DND-41 (cell line): ENCODE results near the gene SSTR3.
A peak's percentile ranks its signal among the peaks of the same experiment; 100 is the strongest.

Experiments used
- ATAC-seq: fragments of 200-7000 bp; cut with Tn5 transposase; 3 replicates; pipeline ENCODE4 v1.9.1; 2021; ENCODE audit warnings: low read depth; ENCODE audit not compliant: insufficient read depth
- DNase-seq: peaks from one replicate; pipeline ENCODE4 v3.0.0-alpha.2; 2020
- H2AFZ ChIP-seq: 2 replicates; pipeline ENCODE4 v1.6.0; 2012; ENCODE audit warnings: low read depth, low read length
- H3K27ac ChIP-seq: 2 replicates; pipeline ENCODE4 v1.5.1; 2012; ENCODE audit warnings: low read length, inconsistent platforms
- H3K27me3 ChIP-seq: fragments of 200-600 bp; sonication (generic); 2 replicates; pipeline ENCODE4 v1.6.0; 2012; ENCODE audit warnings: low read length, mild to moderate bottlenecking, inconsistent platforms; ENCODE audit not compliant: insufficient read depth, poor library complexity
- H3K36me3 ChIP-seq: 2 replicates; pipeline ENCODE4 v1.5.1; 2012; ENCODE audit warnings: low read length, inconsistent platforms; ENCODE audit not compliant: insufficient read depth
- H3K4me1 ChIP-seq: 2 replicates; pipeline ENCODE4 v1.5.1; 2012; ENCODE audit warnings: mild to moderate bottlenecking, low read length; ENCODE audit not compliant: insufficient read depth
- H3K4me2 ChIP-seq: 2 replicates; pipeline ENCODE4 v1.6.0; 2012; ENCODE audit warnings: mild to moderate bottlenecking, moderate library complexity, low read length, inconsistent platforms; ENCODE audit not compliant: insufficient read depth
- H3K4me3 ChIP-seq, 2 experiments: fragments of 200-600 bp in 1 of 2; shearing (Covaris generic) in 1 of 2; 2 replicates each; pipeline ENCODE4 v1.5.1; 2012 to 2016; ENCODE audit warnings: inconsistent platforms in 2 of 2, low read length in 2 of 2, mild to moderate bottlenecking in 2 of 2, low read depth in 1 of 2, moderate library complexity in 1 of 2
- H3K79me2 ChIP-seq: 2 replicates; pipeline ENCODE4 v1.6.0; 2012; ENCODE audit warnings: low read length, inconsistent platforms; ENCODE audit not compliant: insufficient read depth
- H3K9ac ChIP-seq: 2 replicates; pipeline ENCODE4 v1.6.0; 2012; ENCODE audit warnings: low read depth, mild to moderate bottlenecking, inconsistent platforms, low read length, moderate library complexity
- H3K9me3 ChIP-seq: 2 replicates; pipeline ENCODE4 v1.5.1; 2012; ENCODE audit warnings: low read length, moderate library complexity, mild to moderate bottlenecking, inconsistent platforms; ENCODE audit not compliant: insufficient read depth, severe bottlenecking
- H4K20me1 ChIP-seq: 2 replicates; pipeline ENCODE4 v1.6.0; 2012; ENCODE audit warnings: low read length; ENCODE audit not compliant: insufficient read depth
- EZH2 ChIP-seq: IDR thresholded peaks from 3 replicates; pipeline ENCODE4 v1.6.1; 2012; ENCODE audit warnings: borderline replicate concordance, low read depth, mild to moderate bottlenecking, moderate library complexity, low read length, inconsistent platforms; ENCODE audit not compliant: severe bottlenecking
- TF ChIP-seq, protein P1 (sequence below): IDR thresholded peaks from 2 replicates; pipeline ENCODE4 v1.5.1; 2012; ENCODE audit warnings: borderline replicate concordance, low read length, moderate library complexity, mild to moderate bottlenecking; ENCODE audit not compliant: poor library complexity, severe bottlenecking; ENCODE audit errors: extremely low read depth

Gene SSTR3

DNA sequence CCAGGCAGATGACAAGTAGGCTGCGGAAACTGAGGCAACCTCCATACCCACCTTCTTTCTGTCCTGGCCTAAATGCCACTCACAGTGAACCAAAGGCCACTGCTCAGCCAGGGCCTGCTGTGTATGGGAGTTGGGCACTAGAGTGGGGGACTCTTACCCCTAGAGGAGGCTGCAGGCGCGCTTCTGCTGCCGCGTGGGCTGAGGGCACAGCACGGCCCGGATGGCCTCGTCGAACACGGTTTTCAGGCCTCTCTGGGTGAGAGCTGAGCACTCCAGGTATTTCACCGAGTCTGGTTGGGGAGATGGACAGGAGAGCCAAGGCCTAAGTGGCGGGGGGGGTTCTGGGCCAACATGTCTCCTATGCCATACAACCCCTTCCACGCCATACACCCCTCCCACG, 14.2 kb upstream of the SSTR3 start:
- Histone ChIP-seq H2AFZ (no peak overlapping the region), H3K4me3 (no peak overlapping the region), H3K4me1 (peaks cover 34% of the 10 kb centered on the region), H3K36me3 (peaks cover 71% of the 10 kb centered on the region), H4K20me1 (peaks cover 16% of the 10 kb centered on the region), H3K9me3 (no peaks in the 10 kb centered on the region), H3K4me2 (no peak overlapping the region), H3K27ac (no peak overlapping the region), H3K27me3 (no peaks in the 10 kb centered on the region), H3K9ac (no peak overlapping the region), H3K79me2 (peaks cover 23% of the 10 kb centered on the region)
- ATAC-seq, result no peak
- DNase-seq, result no peak
- TF ChIP-seq, protein P1, sequence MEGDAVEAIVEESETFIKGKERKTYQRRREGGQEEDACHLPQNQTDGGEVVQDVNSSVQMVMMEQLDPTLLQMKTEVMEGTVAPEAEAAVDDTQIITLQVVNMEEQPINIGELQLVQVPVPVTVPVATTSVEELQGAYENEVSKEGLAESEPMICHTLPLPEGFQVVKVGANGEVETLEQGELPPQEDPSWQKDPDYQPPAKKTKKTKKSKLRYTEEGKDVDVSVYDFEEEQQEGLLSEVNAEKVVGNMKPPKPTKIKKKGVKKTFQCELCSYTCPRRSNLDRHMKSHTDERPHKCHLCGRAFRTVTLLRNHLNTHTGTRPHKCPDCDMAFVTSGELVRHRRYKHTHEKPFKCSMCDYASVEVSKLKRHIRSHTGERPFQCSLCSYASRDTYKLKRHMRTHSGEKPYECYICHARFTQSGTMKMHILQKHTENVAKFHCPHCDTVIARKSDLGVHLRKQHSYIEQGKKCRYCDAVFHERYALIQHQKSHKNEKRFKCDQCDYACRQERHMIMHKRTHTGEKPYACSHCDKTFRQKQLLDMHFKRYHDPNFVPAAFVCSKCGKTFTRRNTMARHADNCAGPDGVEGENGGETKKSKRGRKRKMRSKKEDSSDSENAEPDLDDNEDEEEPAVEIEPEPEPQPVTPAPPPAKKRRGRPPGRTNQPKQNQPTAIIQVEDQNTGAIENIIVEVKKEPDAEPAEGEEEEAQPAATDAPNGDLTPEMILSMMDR, result no peak
- TF ChIP-seq EZH2, result no peak

DNA sequence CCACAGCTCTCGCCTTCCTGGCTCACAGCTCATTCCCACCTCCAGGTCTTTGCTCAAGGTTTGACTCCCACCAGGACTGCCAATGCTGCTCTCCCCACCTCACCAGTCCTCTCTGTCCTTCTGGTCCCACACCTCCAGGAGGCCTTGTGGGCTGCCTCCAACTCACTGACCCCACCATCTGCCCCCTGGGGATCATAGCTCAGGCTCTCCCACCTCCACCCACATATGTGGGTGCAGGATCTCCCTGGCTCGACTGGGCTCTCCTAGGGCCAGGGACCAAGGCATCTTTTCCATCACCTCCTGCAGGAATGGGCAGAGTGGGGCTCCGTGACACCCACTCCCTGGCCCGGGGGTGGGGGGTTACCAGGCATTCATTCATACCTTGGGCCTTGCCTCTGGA, 13.8 kb upstream of the SSTR3 start:
- Histone ChIP-seq H3K4me3 (no peak overlapping the region), H3K79me2 (peaks cover 23% of the 10 kb centered on the region), H3K27me3 (no peaks in the 10 kb centered on the region), H3K36me3 (peaks cover 67% of the 10 kb centered on the region), H4K20me1 (peaks cover 11% of the 10 kb centered on the region), H3K27ac (no peak overlapping the region), H3K9me3 (no peaks in the 10 kb centered on the region), H3K4me2 (no peak overlapping the region), H2AFZ (no peak overlapping the region), H3K4me1 (peaks cover 34% of the 10 kb centered on the region), H3K9ac (no peak overlapping the region)
- DNase-seq (no peak), ATAC-seq (no peak)
- TF ChIP-seq, protein P1, result no peak
- TF ChIP-seq EZH2, result no peak

- Histone ChIP-seq H4K20me1 (peaks cover 8% of the 10 kb centered on the region; the same call in 1 of the 2 replicates), H3K36me3 (peaks cover 61% of the 10 kb centered on the region), H3K79me2 (peaks cover 23% of the 10 kb centered on the region), H3K4me3 (no peak overlapping the region), H3K27me3 (no peaks in the 10 kb centered on the region), H3K9me3 (no peaks in the 10 kb centered on the region), H2AFZ (no peak overlapping the region), H3K4me1 (peaks cover 34% of the 10 kb centered on the region), H3K4me2 (no peak overlapping the region), H3K27ac (no peak overlapping the region), H3K9ac (no peak overlapping the region)
- DNase-seq (no peak), ATAC-seq (no peak)
- TF ChIP-seq, protein P1, result peak; percentile 34
- TF ChIP-seq EZH2, result no peak
Measured at GRCh38 chr22:37225481-37225880, 13.2 kb upstream of the SSTR3 start.
